Measurements from ENCODE around the gene ITPR3. TPM values are rescaled to one million over a fixed set of nuclear protein-coding genes. Genes with fewer than 3 reads are reported as not detected.

ITPR3 gene
- total and polyA plus RNA-seq, 2 donors from 2014 or later = 4.2 to 86.3 TPM

GRCh38 chr6:33586108-33586640, 34.9 kb upstream of the ITPR3 start:
- TF ChIP-seq, protein P1, sequence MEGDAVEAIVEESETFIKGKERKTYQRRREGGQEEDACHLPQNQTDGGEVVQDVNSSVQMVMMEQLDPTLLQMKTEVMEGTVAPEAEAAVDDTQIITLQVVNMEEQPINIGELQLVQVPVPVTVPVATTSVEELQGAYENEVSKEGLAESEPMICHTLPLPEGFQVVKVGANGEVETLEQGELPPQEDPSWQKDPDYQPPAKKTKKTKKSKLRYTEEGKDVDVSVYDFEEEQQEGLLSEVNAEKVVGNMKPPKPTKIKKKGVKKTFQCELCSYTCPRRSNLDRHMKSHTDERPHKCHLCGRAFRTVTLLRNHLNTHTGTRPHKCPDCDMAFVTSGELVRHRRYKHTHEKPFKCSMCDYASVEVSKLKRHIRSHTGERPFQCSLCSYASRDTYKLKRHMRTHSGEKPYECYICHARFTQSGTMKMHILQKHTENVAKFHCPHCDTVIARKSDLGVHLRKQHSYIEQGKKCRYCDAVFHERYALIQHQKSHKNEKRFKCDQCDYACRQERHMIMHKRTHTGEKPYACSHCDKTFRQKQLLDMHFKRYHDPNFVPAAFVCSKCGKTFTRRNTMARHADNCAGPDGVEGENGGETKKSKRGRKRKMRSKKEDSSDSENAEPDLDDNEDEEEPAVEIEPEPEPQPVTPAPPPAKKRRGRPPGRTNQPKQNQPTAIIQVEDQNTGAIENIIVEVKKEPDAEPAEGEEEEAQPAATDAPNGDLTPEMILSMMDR (IDR thresholded peaks at IDR 0.05; ENCODE audit: borderline replicate concordance, extremely low read depth, insufficient read depth) = no peak
- intact Hi-C loops (cut with DNase I) = loop anchor here (10.0 kb wide), 1 partner anchor 109 kb away; no protein-coding TSS in a partner anchor
- FAIRE-seq = no peak
- no peaks in the 10 kb centered on the region for H3K9me3 ChIP-seq (ENCODE audit: control insufficient read depth in 2 of 3, insufficient read depth in 1 of 3, low read length in 3 of 3)
- no peak overlapping the region for H3K9ac ChIP-seq (ENCODE audit: low read length in 3 of 3)
- peak overlapping the region in 1 of 3 donors; percentile 3 for H3K4me3 ChIP-seq (ENCODE audit: low read length in 3 of 3)
- no peak for DNase-seq
- no peaks in the 10 kb centered on the region for H3K36me3 ChIP-seq (ENCODE audit: control insufficient read depth in 2 of 3, insufficient read depth in 3 of 3, low read length in 3 of 3)
- H3K4me1 ChIP-seq (ENCODE audit: control insufficient read depth in 2 of 3, insufficient read depth in 2 of 3, low read depth in 1 of 3, low read length in 3 of 3) = peaks cover 0 to 27% (median 19%) of the 10 kb centered on the region in 3 donors
- H3K27ac ChIP-seq (ENCODE audit: low read depth in 2 of 2, low read length in 2 of 2) = no peak overlapping the region
- H3K27me3 ChIP-seq (ENCODE audit: control insufficient read depth, insufficient read depth, low read length) = no peaks in the 10 kb centered on the region

GRCh38 chr6:33587529-33587928, 33.6 kb upstream of the ITPR3 start:
- intact Hi-C loops (cut with DNase I) = loop anchor here (10.0 kb wide), 1 partner anchor 107 kb away; no protein-coding TSS in a partner anchor
- no peaks in the 10 kb centered on the region for H3K27me3 ChIP-seq (ENCODE audit: control insufficient read depth, insufficient read depth, low read length)
- H3K27ac ChIP-seq (ENCODE audit: low read depth in 2 of 2, low read length in 2 of 2) = no peak overlapping the region
- TF ChIP-seq, protein P1 (IDR thresholded peaks at IDR 0.05; ENCODE audit: borderline replicate concordance, extremely low read depth, insufficient read depth) = no peak
- no peaks in the 10 kb centered on the region for H3K36me3 ChIP-seq (ENCODE audit: control insufficient read depth in 2 of 3, insufficient read depth in 3 of 3, low read length in 3 of 3)
- peaks cover 0 to 35% (median 24%) of the 10 kb centered on the region in 3 donors for H3K4me1 ChIP-seq (ENCODE audit: control insufficient read depth in 2 of 3, insufficient read depth in 2 of 3, low read depth in 1 of 3, low read length in 3 of 3)
- FAIRE-seq = no peak
- no peak overlapping the region for H3K9ac ChIP-seq (ENCODE audit: low read length in 3 of 3)
- no peak for DNase-seq
- H3K9me3 ChIP-seq (ENCODE audit: control insufficient read depth in 2 of 3, insufficient read depth in 1 of 3, low read length in 3 of 3) = no peaks in the 10 kb centered on the region
- no peak overlapping the region for H3K4me3 ChIP-seq (ENCODE audit: low read length in 3 of 3)

- intact Hi-C loops (cut with DNase I) = loop anchor here (10.0 kb wide), 1 partner anchor 106 kb away; no protein-coding TSS in a partner anchor
- H3K4me1 ChIP-seq (ENCODE audit: control insufficient read depth in 2 of 3, insufficient read depth in 2 of 3, low read depth in 1 of 3, low read length in 3 of 3) = peaks cover 3 to 42% (median 26%) of the 10 kb centered on the region in 3 donors
- TF ChIP-seq, protein P1 (IDR thresholded peaks at IDR 0.05; ENCODE audit: borderline replicate concordance, extremely low read depth, insufficient read depth) = no peak
- H3K36me3 ChIP-seq (ENCODE audit: control insufficient read depth in 2 of 3, insufficient read depth in 3 of 3, low read length in 3 of 3) = no peaks in the 10 kb centered on the region
- FAIRE-seq (no peak), DNase-seq (no peak)
- no peaks in the 10 kb centered on the region for H3K9me3 ChIP-seq (ENCODE audit: control insufficient read depth in 2 of 3, insufficient read depth in 1 of 3, low read length in 3 of 3)
- H3K4me3 ChIP-seq (ENCODE audit: low read length in 3 of 3) = no peak overlapping the region
- peak overlapping the region; percentile 59 to 95 for H3K27ac ChIP-seq (ENCODE audit: low read depth in 2 of 2, low read length in 2 of 2)
- no peaks in the 10 kb centered on the region for H3K27me3 ChIP-seq (ENCODE audit: control insufficient read depth, insufficient read depth, low read length)
- peak overlapping the region in 1 of 3 donors; percentile 80 for H3K9ac ChIP-seq (ENCODE audit: low read length in 3 of 3)
These were observed 32.2 kb upstream of the ITPR3 start for GRCh38 chr6:33588894-33589293.

Data from kidney (tissue), 14 donors.